ENCODE measurements around the gene TOP3A. TPM values are rescaled to one million over a fixed set of nuclear protein-coding genes. Genes with fewer than 3 reads are reported as not detected.

Gene TOP3A
- total and polyA plus RNA-seq, 2 experiments from 2014 or later, result 21.7 to 76.7 TPM

- H3K9me2 ChIP-seq (ENCODE audit: insufficient read depth), result no peaks in the 10 kb centered on the region
- peaks cover 4% of the 10 kb centered on the region for H4K20me1 ChIP-seq (replicated peaks; ENCODE audit: insufficient read depth)
- TF ChIP-seq POLR2AphosphoS5 (IDR thresholded peaks at IDR 0.05; ENCODE audit: low read depth), result no peak
- TF ChIP-seq, protein P1, sequence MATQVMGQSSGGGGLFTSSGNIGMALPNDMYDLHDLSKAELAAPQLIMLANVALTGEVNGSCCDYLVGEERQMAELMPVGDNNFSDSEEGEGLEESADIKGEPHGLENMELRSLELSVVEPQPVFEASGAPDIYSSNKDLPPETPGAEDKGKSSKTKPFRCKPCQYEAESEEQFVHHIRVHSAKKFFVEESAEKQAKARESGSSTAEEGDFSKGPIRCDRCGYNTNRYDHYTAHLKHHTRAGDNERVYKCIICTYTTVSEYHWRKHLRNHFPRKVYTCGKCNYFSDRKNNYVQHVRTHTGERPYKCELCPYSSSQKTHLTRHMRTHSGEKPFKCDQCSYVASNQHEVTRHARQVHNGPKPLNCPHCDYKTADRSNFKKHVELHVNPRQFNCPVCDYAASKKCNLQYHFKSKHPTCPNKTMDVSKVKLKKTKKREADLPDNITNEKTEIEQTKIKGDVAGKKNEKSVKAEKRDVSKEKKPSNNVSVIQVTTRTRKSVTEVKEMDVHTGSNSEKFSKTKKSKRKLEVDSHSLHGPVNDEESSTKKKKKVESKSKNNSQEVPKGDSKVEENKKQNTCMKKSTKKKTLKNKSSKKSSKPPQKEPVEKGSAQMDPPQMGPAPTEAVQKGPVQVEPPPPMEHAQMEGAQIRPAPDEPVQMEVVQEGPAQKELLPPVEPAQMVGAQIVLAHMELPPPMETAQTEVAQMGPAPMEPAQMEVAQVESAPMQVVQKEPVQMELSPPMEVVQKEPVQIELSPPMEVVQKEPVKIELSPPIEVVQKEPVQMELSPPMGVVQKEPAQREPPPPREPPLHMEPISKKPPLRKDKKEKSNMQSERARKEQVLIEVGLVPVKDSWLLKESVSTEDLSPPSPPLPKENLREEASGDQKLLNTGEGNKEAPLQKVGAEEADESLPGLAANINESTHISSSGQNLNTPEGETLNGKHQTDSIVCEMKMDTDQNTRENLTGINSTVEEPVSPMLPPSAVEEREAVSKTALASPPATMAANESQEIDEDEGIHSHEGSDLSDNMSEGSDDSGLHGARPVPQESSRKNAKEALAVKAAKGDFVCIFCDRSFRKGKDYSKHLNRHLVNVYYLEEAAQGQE (IDR thresholded peaks at IDR 0.05; ENCODE audit: unreplicated experiment), result no peak
- TF ChIP-seq ETS1 (IDR thresholded peaks at IDR 0.05), result no peak
- TF ChIP-seq NANOG (IDR thresholded peaks at IDR 0.05; ENCODE audit: borderline replicate concordance), result no peak
- no peak for TF ChIP-seq CTCF (conservative IDR thresholded peaks at IDR 0.05; ENCODE audit: low read depth in 2 of 2)
- no peak for TF ChIP-seq ZNF331 (CRISPR knock-in tag; IDR thresholded peaks at IDR 0.05; ENCODE audit: low read depth)
- no peak for TF ChIP-seq EZH2 (IDR thresholded peaks at IDR 0.05; ENCODE audit: low read depth, unreplicated experiment)
- no peak for TF ChIP-seq STAT1 (IDR thresholded peaks at IDR 0.05; ENCODE audit: unreplicated experiment)
- no peak for TF ChIP-seq ZNF114 (CRISPR knock-in tag; IDR thresholded peaks at IDR 0.05)
- no peak for TF ChIP-seq JUNB (IDR thresholded peaks at IDR 0.05; ENCODE audit: unreplicated experiment)
- TF ChIP-seq CREB1 (CRISPR knock-in tag; IDR thresholded peaks at IDR 0.05; ENCODE audit: low read depth), result no peak
- no peak for TF ChIP-seq EZH2phosphoT487 (IDR thresholded peaks at IDR 0.05; ENCODE audit: unreplicated experiment)
- no peak for TF ChIP-seq ZNF462 (CRISPR knock-in tag; IDR thresholded peaks at IDR 0.05)
- no peak overlapping the region for H3K4me3 ChIP-seq
- ATAC-seq (no peak), DNase-seq (ENCODE audit: low spot score) (no peak)
- H3K79me2 ChIP-seq (replicated peaks; ENCODE audit: insufficient read depth), result peaks cover 9% of the 10 kb centered on the region
- peaks cover 13% of the 10 kb centered on the region for H3K4me1 Mint-ChIP-seq
- H3K4me3 Mint-ChIP-seq, result no peak overlapping the region
- peaks cover 27% of the 10 kb centered on the region for H3K27me3 Mint-ChIP-seq (ENCODE audit: insufficient read depth, low read depth, poor library complexity)
- H3K9me3 Mint-ChIP-seq, result no peaks in the 10 kb centered on the region; the same call in 2 of the 3 replicates
- H3K4me1 ChIP-seq (ENCODE audit: insufficient read depth), result peaks cover 5% of the 10 kb centered on the region; the same call in 1 of the 2 replicates
- no peak overlapping the region for H3K4me2 ChIP-seq
- no peaks in the 10 kb centered on the region for H3K27me3 ChIP-seq (ENCODE audit: insufficient read depth)
- no peak overlapping the region for H3K27ac Mint-ChIP-seq
- no peak overlapping the region for H3K27ac ChIP-seq (ENCODE audit: low read depth)
- H3K36me3 ChIP-seq (ENCODE audit: insufficient read depth), result peaks cover 19% of the 10 kb centered on the region
- peaks cover 20% of the 10 kb centered on the region for H3F3A ChIP-seq (replicated peaks; ENCODE audit: low read depth)
- no peak overlapping the region for H2AFZ ChIP-seq
- H3K36me3 Mint-ChIP-seq (ENCODE audit: low read depth), result peaks cover 74% of the 10 kb centered on the region
Measured at GRCh38 chr17:18251204-18251603, 63.6 kb downstream of the TOP3A start.

Measured in GM23338 (cell line).